K562 (cell line): ENCODE results near the gene KLHL18. TPM values are rescaled to one million over a fixed set of nuclear protein-coding genes. Genes with fewer than 3 reads are reported as not detected.

ENCODE experiments used
- ATAC-seq: fragments of 200-7000 bp; cut with Tn5 transposase; 3 replicates; pipeline ENCODE4 v1.9.1; 2020; ENCODE audit warnings: moderate library complexity
- BruUV-seq: library from RNA; stranded (reverse); fragments of 400-500 nt; replicated peaks from 2 replicates; lab custom pipeline; 2021; lab: Mats Ljungman, UMichigan
- CTCF ChIA-PET: fragments of 300-600 bp; formaldehyde crosslinking; extraction: SDS; loops from one replicate; lab custom pipeline; 2021; ENCODE audit warnings: low intra/inter-chr PET ratio; lab: Yijun Ruan, JAX
- POLR2A ChIA-PET: fragments of 300-600, 350-650 bp; sonication (Branson Sonifier 250); formaldehyde crosslinking; extraction: SDS; loops from one replicate; lab custom pipeline; 2021; ENCODE audit warnings: antibody characterized with exemption, inconsistent platforms; lab: Yijun Ruan, JAX
- DNase-seq, 4 experiments: peaks; one replicate each; pipeline versions ENCODE4 v3.0.0 to v3.0.0-alpha.2; 2011 to 2018; ENCODE audit warnings: low spot score in 3 of 4, mixed read lengths in 3 of 4; ENCODE audit errors: extremely low read depth in 1 of 4
- FAIRE-seq: peaks from 2 replicates; lab custom pipeline; 2011; peaks lifted over from hg19 to GRCh38; lab: Jason Lieb, UNC
- H2AFZ ChIP-seq: 2 replicates; pipeline ENCODE4 v1.6.0; 2011; ENCODE audit warnings: low read depth, low read length, control low read depth, inconsistent platforms
- H3K27ac ChIP-seq: fragments of 200-600 bp; 3 replicates; pipeline ENCODE4 v1.8.0; 2011; ENCODE audit warnings: low read depth, mild to moderate bottlenecking, control low read depth, inconsistent platforms, low read length, moderate library complexity, mixed read lengths; ENCODE audit errors: extremely low read depth
- H3K27me3 ChIP-seq, 2 experiments: fragments of 300-600 bp in 1 of 2; 2 replicates in 1 of 2; 3 replicates in 1 of 2; pipeline versions ENCODE4 v1.6.0 to v1.8.0; 2011; ENCODE audit warnings: inconsistent platforms in 2 of 2, low read length in 2 of 2, mild to moderate bottlenecking in 1 of 2, mixed read lengths in 1 of 2, moderate library complexity in 1 of 2; ENCODE audit not compliant: control insufficient read depth in 2 of 2, insufficient read depth in 2 of 2
- H3K36me3 ChIP-seq: fragments of 300-600 bp; 3 replicates; pipeline ENCODE4 v1.8.0; 2011; ENCODE audit warnings: mild to moderate bottlenecking, low read length, inconsistent platforms; ENCODE audit not compliant: control insufficient read depth, insufficient read depth
- H3K4me1 ChIP-seq, 2 experiments: fragments of 200-600 bp in 1 of 2; replicated peaks in 1 of 2; 2 replicates in 1 of 2; 3 replicates in 1 of 2; pipeline versions ENCODE4 v1.5.1 to v1.8.0; 2011; ENCODE audit warnings: inconsistent platforms in 2 of 2, low read length in 2 of 2, mild to moderate bottlenecking in 1 of 2, mixed read lengths in 1 of 2, moderate library complexity in 1 of 2; ENCODE audit not compliant: control insufficient read depth in 2 of 2, insufficient read depth in 2 of 2
- H3K4me2 ChIP-seq: 2 replicates; pipeline ENCODE4 v1.6.1; 2011; ENCODE audit warnings: low read length, control low read depth, inconsistent platforms, mixed read lengths; ENCODE audit not compliant: insufficient read depth
- H3K4me3 ChIP-seq: fragments of 200-600 bp; sonication (generic), shearing (Covaris generic); 2 replicates; pipeline ENCODE4 v1.5.1; 2016; ENCODE audit warnings: control low read depth, inconsistent platforms
- H3K79me2 ChIP-seq: fragments of 200-600 bp; 3 replicates; pipeline ENCODE4 v1.8.0; 2011; ENCODE audit warnings: low read length, inconsistent platforms; ENCODE audit not compliant: control insufficient read depth, insufficient read depth
- H3K9ac ChIP-seq, 2 experiments: 2 replicates each; pipeline versions ENCODE4 v1.6.0 to v1.6.1; 2011; ENCODE audit warnings: low read depth in 2 of 2, low read length in 2 of 2, control low read depth in 1 of 2, inconsistent platforms in 1 of 2, mild to moderate bottlenecking in 1 of 2, mixed read lengths in 1 of 2; ENCODE audit not compliant: insufficient read depth in 1 of 2
- H3K9me1 ChIP-seq: one replicate; pipeline ENCODE4 v1.6.0; 2011; ENCODE audit warnings: inconsistent platforms, mild to moderate bottlenecking, low read length, moderate library complexity; ENCODE audit not compliant: control insufficient read depth, insufficient read depth
- H3K9me3 ChIP-seq: replicated peaks from 2 replicates; pipeline ENCODE4 v1.5.1; 2011; ENCODE audit warnings: low read depth, low read length, inconsistent platforms; ENCODE audit not compliant: control insufficient read depth, insufficient read depth
- H4K20me1 ChIP-seq: replicated peaks from 2 replicates; pipeline ENCODE4 v1.6.1; 2011; ENCODE audit warnings: low read length, inconsistent platforms, mixed read lengths; ENCODE audit not compliant: control insufficient read depth, insufficient read depth
- ATF3 ChIP-seq, 2 experiments: fragments of 450-650 bp in 1 of 2; sonication (generic) in 1 of 2; formaldehyde crosslinking in 1 of 2; IDR thresholded peaks in 1 of 2; conservative IDR thresholded peaks in 1 of 2; 2 replicates each; pipeline versions ENCODE4 v1.6.1 to v1.8.1; 2016 to 2023; ENCODE audit warnings: mild to moderate bottlenecking in 2 of 2, moderate library complexity in 2 of 2, inconsistent platforms in 1 of 2, missing genetic modification reagents in 1 of 2
- CBX8 ChIP-seq: fragments of 200-600 bp; sonication (generic); IDR thresholded peaks from 2 replicates; pipeline ENCODE4 v1.6.1; 2012; ENCODE audit warnings: borderline replicate concordance, mixed run types, low read depth, mild to moderate bottlenecking, moderate library complexity, mixed read lengths, low read length, control low read depth, inconsistent platforms; ENCODE audit not compliant: poor library complexity, severe bottlenecking; ENCODE audit errors: extremely low read depth
- CREBBP ChIP-seq: IDR thresholded peaks from one replicate; pipeline ENCODE4 v1.6.1; 2012; ENCODE audit warnings: low read depth, mild to moderate bottlenecking, control low read depth, inconsistent platforms, low read length
- FOSL1 ChIP-seq: fragments of 200-800 bp; sonication (Bioruptor generic); conservative IDR thresholded peaks from 2 replicates; pipeline ENCODE4 v1.6.1; 2016; ENCODE audit warnings: missing genetic modification characterization, missing compliant biosample characterization
- HOMEZ ChIP-seq: fragments of 250-450 bp; sonication (Bioruptor Pico); IDR thresholded peaks from 2 replicates; pipeline ENCODE4 v1.4.0; 2020; ENCODE audit warnings: mild to moderate bottlenecking, moderate library complexity
- KDM1A ChIP-seq, 2 experiments: fragments of 450-650 bp; IDR thresholded peaks; 2 replicates each; pipeline ENCODE4 v1.6.1; 2016; ENCODE audit warnings: mild to moderate bottlenecking in 2 of 2
- KLF1 ChIP-seq: fragments of 450-650 bp; IDR thresholded peaks from 2 replicates; pipeline ENCODE4 v1.6.1; 2016; ENCODE audit warnings: missing genetic modification characterization, missing compliant biosample characterization
- LEF1 ChIP-seq: fragments of 450-650 bp; IDR thresholded peaks from 2 replicates; pipeline ENCODE4 v1.6.1; 2016; ENCODE audit warnings: mild to moderate bottlenecking
- NR3C1 ChIP-seq: sonication (generic); formaldehyde crosslinking; IDR thresholded peaks from 2 replicates; pipeline ENCODE4 v1.8.1; 2022; ENCODE audit warnings: missing genetic modification reagents
- POU5F1 ChIP-seq: fragments of 150-350 bp; IDR thresholded peaks from 2 replicates; pipeline ENCODE4 v1.6.1; 2014; ENCODE audit warnings: borderline replicate concordance, low read length, low read depth, mild to moderate bottlenecking; ENCODE audit not compliant: partially characterized antibody
- SRF ChIP-seq, 2 experiments: fragments of 250-450, 450-650 bp in 1 of 2; sonication (Bioruptor Pico) in 1 of 2; sonication (generic) in 1 of 2; formaldehyde crosslinking; IDR thresholded peaks; 2 replicates each; pipeline versions ENCODE4 v1.5.0 to v1.5.1; 2020 to 2022; ENCODE audit warnings: mild to moderate bottlenecking in 1 of 2, missing genetic modification reagents in 1 of 2
- TRIM24 ChIP-seq, 2 experiments: fragments of 450-650 bp; IDR thresholded peaks; 2 replicates each; pipeline ENCODE4 v1.6.1; 2016
- ZNF224 ChIP-seq: sonication (generic); formaldehyde crosslinking; IDR thresholded peaks from 2 replicates; pipeline ENCODE4 v1.8.0; 2022; ENCODE audit warnings: mild to moderate bottlenecking, missing genetic modification reagents
- ZNF384 ChIP-seq: IDR thresholded peaks from 2 replicates; pipeline ENCODE4 v1.6.1; 2012; ENCODE audit warnings: low read depth, low read length, improper control_type of control experiment
- WGBS: fragments of 100-300 bp; shearing (Covaris generic); methylation state at CpG from one replicate; pipeline ENCODE4 v1.1.6; 2016; ENCODE audit warnings: low coverage, mixed read lengths; ENCODE audit not compliant: insufficient coverage; ENCODE audit errors: missing lambda C conversion rate; 5-methylcytosine and 5-hydroxymethylcytosine counted together
- in situ Hi-C: fragments of 300-500 bp; cut with MboI; formaldehyde crosslinking; loops from 4 replicates; pipeline ENCODE4 v1.15.0; 2018; ENCODE audit warnings: inconsistent platforms, mixed read lengths
- intact Hi-C: fragments of 100-400 bp; cut with micrococcal nuclease; formaldehyde crosslinking; loops from 2 replicates; pipeline ENCODE4 v1.14.2; 2022
- polyA plus RNA-seq, 8 experiments: library from polyadenylated mRNA; depleted of rRNA in 4 of 8; stranded (reverse) in 5 of 8; unstranded in 3 of 8; fragments of >200 nt; fragmentation: Nextera tagmentation in 2 of 8; fragmentation: Illumina TruSeq in 1 of 8; extraction: Ambion mirVana in 2 of 8; extraction: Trizol in 1 of 8; gene quantifications; 2 replicates each; pipeline versions ENCODE4 v1.2.1 to v1.2.3, GENCODE V29; 2011 to 2014; ENCODE audit warnings: inconsistent platforms in 1 of 8, missing spikeins in 1 of 8
- total RNA-seq, 7 experiments: library from RNA; depleted of rRNA in 6 of 7; stranded (reverse); fragments of >200 nt in 6 of 7; fragmentation: Illumina TruSeq in 2 of 7; extraction: Trizol in 2 of 7; gene quantifications; 2 replicates each; pipeline versions ENCODE4 v1.2.1 to v1.2.3, GENCODE V29; 2011 to 2021; ENCODE audit warnings: low replicate concordance in 1 of 7
- TF ChIP-seq, protein P1 (sequence below), 2 experiments: fragments of 150-350 bp in 1 of 2; IDR thresholded peaks; 2 replicates each; pipeline ENCODE4 v1.6.1; 2012 to 2016; ENCODE audit warnings: low read depth in 2 of 2, low read length in 2 of 2, mild to moderate bottlenecking in 1 of 2, moderate library complexity in 1 of 2

Gene KLHL18
- total and polyA plus RNA-seq, 9 of the 15 experiments (the other 6 are each of a cell fraction or from before 2014, with no cell fraction given) = 26.7 to 97.5 (median 48.7) TPM

- H3K36me3 ChIP-seq = peaks cover 13% of the 10 kb centered on the region
- no peaks in the 10 kb centered on the region for H3K9me3 ChIP-seq
- CTCF ChIA-PET = no interaction called here
- peaks cover 65% of the 10 kb centered on the region for H3K79me2 ChIP-seq
- peaks cover 24 to 52% of the 10 kb centered on the region in 2 experiments for H3K4me1 ChIP-seq
- BruUV-seq = no TSS peak
- 0% methylated on average over 5 of the region's 5 CpGs for WGBS
- peak; percentile 80 for FAIRE-seq
- H3K9ac ChIP-seq = peak overlapping the region in 1 of 2 experiments; percentile 32; a peak in 2 of 4 replicates
- H3K4me3 ChIP-seq = no peak overlapping the region
- no peaks in the 10 kb centered on the region for H3K9me1 ChIP-seq
- H3K27me3 ChIP-seq = no peaks in the 10 kb centered on the region; a peak in 1 of 5 replicates
- H3K27ac ChIP-seq = peak overlapping the region; percentile 65
- DNase-seq = peak; percentile 33 to 92 (median 60)
- in situ Hi-C loops = no loop called here
- ATAC-seq = peak; percentile 83
- POLR2A ChIA-PET = interaction anchor here (0.9 to 2.5 kb wide), 7 partner anchors 9 to 65 kb away, joined by 3 to 31 read pairs (median 8); partner anchors contain the start of genes KIF9 and KLHL18
- peak overlapping the region; percentile 68 for H3K4me2 ChIP-seq
- peak overlapping the region; percentile 0 for H2AFZ ChIP-seq
- intact Hi-C loops = loop anchor here (1.0 to 2.0 kb wide), 2 partner anchors 16 to 32 kb away; no protein-coding TSS in a partner anchor
- no peaks in the 10 kb centered on the region for H4K20me1 ChIP-seq
- TF ChIP-seq, protein P1, sequence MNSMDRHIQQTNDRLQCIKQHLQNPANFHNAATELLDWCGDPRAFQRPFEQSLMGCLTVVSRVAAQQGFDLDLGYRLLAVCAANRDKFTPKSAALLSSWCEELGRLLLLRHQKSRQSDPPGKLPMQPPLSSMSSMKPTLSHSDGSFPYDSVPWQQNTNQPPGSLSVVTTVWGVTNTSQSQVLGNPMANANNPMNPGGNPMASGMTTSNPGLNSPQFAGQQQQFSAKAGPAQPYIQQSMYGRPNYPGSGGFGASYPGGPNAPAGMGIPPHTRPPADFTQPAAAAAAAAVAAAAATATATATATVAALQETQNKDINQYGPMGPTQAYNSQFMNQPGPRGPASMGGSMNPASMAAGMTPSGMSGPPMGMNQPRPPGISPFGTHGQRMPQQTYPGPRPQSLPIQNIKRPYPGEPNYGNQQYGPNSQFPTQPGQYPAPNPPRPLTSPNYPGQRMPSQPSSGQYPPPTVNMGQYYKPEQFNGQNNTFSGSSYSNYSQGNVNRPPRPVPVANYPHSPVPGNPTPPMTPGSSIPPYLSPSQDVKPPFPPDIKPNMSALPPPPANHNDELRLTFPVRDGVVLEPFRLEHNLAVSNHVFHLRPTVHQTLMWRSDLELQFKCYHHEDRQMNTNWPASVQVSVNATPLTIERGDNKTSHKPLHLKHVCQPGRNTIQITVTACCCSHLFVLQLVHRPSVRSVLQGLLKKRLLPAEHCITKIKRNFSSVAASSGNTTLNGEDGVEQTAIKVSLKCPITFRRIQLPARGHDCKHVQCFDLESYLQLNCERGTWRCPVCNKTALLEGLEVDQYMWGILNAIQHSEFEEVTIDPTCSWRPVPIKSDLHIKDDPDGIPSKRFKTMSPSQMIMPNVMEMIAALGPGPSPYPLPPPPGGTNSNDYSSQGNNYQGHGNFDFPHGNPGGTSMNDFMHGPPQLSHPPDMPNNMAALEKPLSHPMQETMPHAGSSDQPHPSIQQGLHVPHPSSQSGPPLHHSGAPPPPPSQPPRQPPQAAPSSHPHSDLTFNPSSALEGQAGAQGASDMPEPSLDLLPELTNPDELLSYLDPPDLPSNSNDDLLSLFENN (IDR thresholded peaks at IDR 0.05; ENCODE audit: low read depth in 2 of 2, low read length in 2 of 2) = peak in 1 of 2 experiments; percentile 82; a peak in 2 of 4 replicates
- no peak for TF ChIP-seq ZNF224 (CRISPR knock-in tag)
- TF ChIP-seq SRF (CRISPR knock-in tag; IDR thresholded peaks at IDR 0.05) = no peak
- TF ChIP-seq FOSL1 (tag) = peak; percentile 67; the same call in 1 of the 2 replicates
- TF ChIP-seq HOMEZ (CRISPR knock-in tag) = no peak
- TF ChIP-seq NR3C1 (CRISPR knock-in tag) = no peak
- peak; percentile 86 for TF ChIP-seq LEF1
- no peak for TF ChIP-seq CBX8
- no peak for TF ChIP-seq KLF1 (tag)
- TF ChIP-seq ATF3 (IDR thresholded peaks at IDR 0.05) = peak; percentile 20; the same call in 1 of the 2 replicates
- TF ChIP-seq ATF3 (CRISPR knock-in tag; conservative IDR thresholded peaks at IDR 0.05) = no peak
- TF ChIP-seq TRIM24 (IDR thresholded peaks at IDR 0.05) = peak; percentile 91 to 94
- TF ChIP-seq KDM1A (IDR thresholded peaks at IDR 0.05) = peak; percentile 81 to 89
- TF ChIP-seq ZNF384 = no peak
- no peak for TF ChIP-seq POU5F1
- no peak for TF ChIP-seq CREBBP
Observed at GRCh38 chr3:47315069-47315647, 32.4 kb downstream of the KLHL18 start.
